DOHH2 (cell line): ENCODE results near the gene COG4.

Source experiments
- CTCF ChIP-seq: fragments of 200-600 bp; sonication (generic); IDR thresholded peaks from one replicate; pipeline ENCODE4 v1.5.1; 2014; ENCODE audit warnings: antibody characterized with exemption, mild to moderate bottlenecking, low read depth, low read length; ENCODE audit not compliant: poor library complexity, severe bottlenecking
- EZH2phosphoT487 ChIP-seq: fragments of 200-600 bp; sonication (generic); IDR thresholded peaks from 2 replicates; pipeline ENCODE4 v1.6.1; 2017; ENCODE audit warnings: borderline replicate concordance, mild to moderate bottlenecking, antibody characterized with exemption, low read length, moderate library complexity, mixed read lengths

GRCh38 chr16:70448075-70448474 is 75.3 kb downstream of the COG4 start:
- TF ChIP-seq CTCF (no peak), EZH2phosphoT487 (no peak)
